DMS 273 (cell line): Measurements from ENCODE around the gene MRPS12.
"Not testable (repeated sequence)": the region's sequence is repeated elsewhere in the genome, so short reads cannot be mapped to it uniquely, and the experiment has no call there.

Experiments
- DNase-seq: peaks from one replicate; lab custom pipeline; 2025; ENCODE audit not compliant: unreplicated experiment; lab: John Stamatoyannopoulos, UW

The MRPS12 gene

GRCh38 chr19:38930776-38931520, at the start of gene MRPS12:
Gene MRPS12 (plus strand): TSS chr19:38930944. CDS start chr19:38931295, 351 bp downstream.
- peak; percentile 100 for DNase-seq

DNA sequence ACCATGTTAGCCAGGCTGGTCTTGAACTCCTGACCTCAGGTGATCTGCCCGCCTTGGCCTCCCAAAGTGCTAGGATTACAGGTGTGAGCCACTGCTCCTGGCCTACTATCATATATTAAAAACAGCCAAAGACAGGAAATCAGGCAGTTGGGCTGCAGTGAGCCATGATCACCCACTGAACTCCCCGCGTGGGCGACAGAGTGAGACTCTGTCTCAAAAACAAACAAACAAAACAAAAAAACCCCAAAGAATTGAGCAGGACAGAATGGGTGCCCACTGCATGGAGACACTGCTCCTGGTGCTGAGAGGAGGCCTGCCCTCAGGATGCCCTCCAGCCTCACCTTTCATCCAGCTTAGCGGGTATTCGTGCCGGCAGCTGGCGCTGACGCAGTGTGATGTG, 47.5 kb upstream of the MRPS12 start:
- DNase-seq = no peak

DNA sequence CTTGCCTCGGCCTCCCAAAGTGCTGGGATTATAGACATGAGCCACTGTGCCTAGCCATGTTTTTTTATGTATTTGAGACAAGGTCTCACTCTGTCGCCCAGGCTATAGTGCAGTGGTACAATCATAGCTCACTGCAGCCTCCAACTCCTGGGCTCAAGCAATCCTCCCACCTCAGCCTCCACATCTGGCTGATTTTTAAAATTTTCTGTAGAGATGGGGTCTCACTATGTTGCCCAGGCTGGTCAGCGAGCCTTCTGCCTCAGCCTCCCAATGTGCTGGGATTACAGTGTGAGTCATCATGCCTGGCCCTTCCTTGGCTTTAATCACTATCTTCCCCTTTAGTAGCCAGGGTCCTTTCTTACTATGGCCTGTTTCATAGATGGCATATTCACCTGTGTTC, 46.1 kb upstream of the MRPS12 start:
- DNase-seq = not testable (repeated sequence)

DNA sequence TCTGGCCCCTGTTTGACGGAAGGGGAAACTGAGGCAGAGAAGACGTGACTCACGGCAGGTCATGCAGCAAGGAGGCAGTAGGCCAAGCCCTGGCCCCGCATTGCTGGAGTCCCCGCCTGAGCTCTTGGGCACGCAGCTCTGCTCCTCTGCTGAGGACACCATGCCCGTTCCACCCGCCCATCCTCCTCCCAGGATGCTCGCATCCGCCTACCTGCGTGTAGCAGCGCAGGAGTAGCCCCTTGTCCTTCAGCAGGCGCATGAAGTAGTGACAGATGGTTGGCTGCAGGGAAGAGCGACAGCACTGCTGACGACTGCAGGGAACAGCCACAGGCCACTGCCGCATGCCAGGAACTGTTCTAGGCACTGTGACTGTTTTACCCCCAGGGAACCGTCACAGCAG, 41.9 kb upstream of the MRPS12 start:
- no peak for DNase-seq

- DNase-seq = no peak
Observed at GRCh38 chr19:38889803-38890202, 40.9 kb upstream of the MRPS12 start.

- no peak for DNase-seq
Observed at GRCh38 chr19:38890686-38891085, 40.1 kb upstream of the MRPS12 start.

GRCh38 chr19:38891771-38892170, 39.0 kb upstream of the MRPS12 start:
- no peak for DNase-seq

GRCh38 chr19:38892841-38893240, 37.9 kb upstream of the MRPS12 start:
- no peak for DNase-seq

DNA sequence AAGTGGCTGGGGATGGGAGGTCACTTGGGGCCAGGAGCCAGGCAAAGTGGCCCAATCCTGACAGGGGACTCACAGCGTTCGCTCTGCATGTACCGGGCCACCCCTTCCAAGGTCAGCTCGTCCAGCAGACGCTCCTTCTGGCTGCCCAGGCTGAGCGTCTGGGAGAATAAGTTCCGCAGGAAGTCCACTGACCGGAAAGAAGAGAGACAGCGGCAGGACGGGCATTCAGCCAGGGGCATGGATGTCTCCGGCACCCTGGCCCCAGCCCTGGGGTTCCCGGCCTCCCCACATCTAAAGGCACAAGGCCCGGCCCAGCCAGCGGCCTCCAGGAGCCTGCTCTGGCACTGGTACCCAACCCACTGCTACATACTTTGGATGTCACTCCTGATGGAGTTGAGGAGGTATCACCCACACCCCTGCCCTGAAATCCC, 37.4 kb upstream of the MRPS12 start:
- no peak for DNase-seq

GRCh38 chr19:38894968-38895367, 35.8 kb upstream of the MRPS12 start:
- DNase-seq = no peak

- peak; percentile 71 for DNase-seq
Observed at GRCh38 chr19:38898788-38899446, 31.8 kb upstream of the MRPS12 start.

DNA sequence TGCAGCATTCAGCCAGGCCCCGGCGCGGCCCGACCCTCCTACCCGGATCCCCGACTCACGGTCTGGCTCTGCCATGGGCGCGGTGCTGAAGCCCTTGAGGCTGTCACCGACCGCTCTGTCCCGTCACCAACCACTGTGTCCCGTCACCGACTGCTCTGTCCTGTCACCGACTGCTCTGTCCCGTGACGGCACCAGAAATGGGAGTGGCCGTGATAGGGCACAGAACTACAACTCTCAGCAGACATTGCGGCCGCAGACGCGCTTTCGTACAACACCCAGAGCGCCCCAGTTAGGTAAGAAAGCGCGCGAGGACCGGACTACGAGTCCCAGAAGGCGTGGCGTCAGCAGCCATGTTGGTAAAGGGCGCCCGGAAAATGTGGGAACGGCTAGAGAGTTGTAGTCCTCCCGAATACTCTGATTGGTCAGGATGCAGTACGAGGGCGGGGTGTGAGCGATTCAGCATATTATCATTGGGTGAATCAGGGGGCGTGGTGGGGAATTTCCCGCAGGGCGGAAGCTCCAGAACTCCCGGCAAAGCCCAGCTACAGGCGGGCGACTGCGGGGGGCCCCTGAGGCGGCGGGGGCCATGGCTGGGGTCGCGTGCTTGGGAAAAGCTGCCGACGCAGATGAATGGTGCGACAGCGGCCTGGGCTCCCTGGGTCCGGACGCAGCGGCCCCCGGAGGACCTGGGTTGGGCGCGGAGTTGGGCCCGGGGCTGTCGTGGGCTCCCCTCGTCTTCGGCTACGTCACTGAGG, 31.1 kb upstream of the MRPS12 start, which contains the start of the genes NFKBIB and SIRT2:
Gene NFKBIB (plus strand): TSS at position 523 of the 755 bp plus-strand sequence. CDS start 64 bp downstream, at position 587.
Gene SIRT2 (minus strand): TSS at position 172 of the 755 bp plus-strand sequence. CDS start 97 bp downstream, at position 75.
- DNase-seq = peak; percentile 100

GRCh38 chr19:38900202-38900629, 30.5 kb upstream of the MRPS12 start:
- DNase-seq = peak; percentile 91

DNA sequence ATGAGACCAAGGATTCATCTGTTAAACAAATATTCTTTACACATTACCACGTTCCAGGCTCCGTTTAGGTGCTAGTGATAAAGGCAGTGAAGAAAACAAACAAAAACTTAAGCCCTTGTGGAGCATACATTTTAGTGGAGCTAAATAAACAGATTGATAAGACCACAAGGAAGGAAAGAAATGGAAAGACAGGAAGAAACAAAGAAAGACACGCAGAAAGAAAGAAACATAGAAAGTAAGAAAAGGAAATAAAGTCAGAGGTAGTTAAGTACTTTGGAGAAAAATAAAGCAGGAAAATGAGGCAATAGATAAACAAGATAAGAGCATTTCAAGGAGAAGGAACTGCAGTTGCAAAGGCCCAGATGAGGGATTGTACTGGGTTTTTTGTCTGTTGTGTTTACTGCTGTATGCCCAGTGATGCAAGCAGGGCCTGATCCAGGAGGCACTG, 30.0 kb upstream of the MRPS12 start:
- no peak for DNase-seq

DNA sequence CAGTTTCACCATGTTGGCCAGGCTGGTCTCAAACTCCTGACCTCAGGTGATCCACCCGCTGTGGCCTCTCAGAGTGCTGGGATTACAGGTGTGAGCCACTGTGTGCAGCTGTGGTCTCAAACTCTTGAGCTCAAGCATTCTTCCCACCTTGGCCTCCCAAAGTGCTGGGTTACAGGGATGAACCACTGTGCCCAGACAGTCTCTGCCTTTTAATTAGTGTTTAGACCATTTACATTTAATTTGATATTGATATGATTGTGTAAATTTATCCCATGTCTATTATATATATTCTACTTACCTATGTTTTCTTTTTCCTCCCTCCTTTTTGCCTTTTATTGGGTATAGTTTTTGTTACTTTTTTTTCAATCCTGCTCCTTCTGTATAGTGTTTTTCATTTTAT, 29.1 kb upstream of the MRPS12 start:
- DNase-seq = no peak

DNA sequence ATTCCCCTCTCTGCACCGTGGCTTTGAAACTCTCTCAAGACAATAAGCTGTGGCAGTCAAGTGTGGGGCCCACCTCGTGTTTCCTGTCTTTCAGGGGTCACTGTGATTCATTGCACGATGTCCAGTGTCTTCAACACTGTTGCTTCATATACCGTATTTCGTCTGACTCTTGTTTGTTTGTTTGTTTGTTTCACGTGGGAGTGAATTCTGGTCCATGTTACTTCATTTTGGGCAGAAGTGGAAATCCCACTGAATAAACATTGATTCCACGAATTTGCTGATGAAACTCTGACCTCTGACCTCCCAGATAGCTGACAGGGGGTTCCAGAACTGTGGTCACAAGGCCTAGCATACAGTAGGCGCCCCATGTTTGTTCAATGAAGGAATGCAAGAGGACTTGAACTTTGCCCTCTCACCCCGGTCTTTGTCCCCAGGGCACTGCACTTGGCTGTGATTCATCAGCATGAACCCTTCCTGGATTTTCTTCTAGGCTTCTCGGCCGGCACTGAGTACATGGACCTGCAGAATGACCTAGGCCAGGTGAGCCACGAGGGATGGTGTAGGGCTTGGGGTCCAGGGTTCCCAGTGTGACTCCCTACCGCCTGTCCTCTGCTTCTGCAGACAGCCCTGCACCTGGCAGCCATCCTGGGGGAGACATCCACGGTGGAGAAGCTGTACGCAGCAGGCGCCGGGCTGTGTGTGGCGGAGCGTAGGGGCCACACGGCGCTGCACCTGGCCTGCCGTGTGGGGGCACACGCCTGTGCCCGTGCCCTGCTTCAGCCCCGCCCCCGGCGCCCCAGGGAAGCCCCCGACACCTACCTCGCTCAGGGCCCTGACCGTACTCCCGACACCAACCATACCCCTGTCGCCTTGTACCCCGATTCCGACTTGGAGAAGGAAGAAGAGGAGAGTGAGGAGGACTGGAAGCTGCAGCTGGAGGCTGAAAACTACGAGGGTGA, 25.9 kb upstream of the MRPS12 start:
- no peak for DNase-seq

- DNase-seq = no peak
Observed at GRCh38 chr19:38905620-38906019, 25.1 kb upstream of the MRPS12 start.

- no peak for DNase-seq
Observed at GRCh38 chr19:38907227-38907626, 23.5 kb upstream of the MRPS12 start.

DNA sequence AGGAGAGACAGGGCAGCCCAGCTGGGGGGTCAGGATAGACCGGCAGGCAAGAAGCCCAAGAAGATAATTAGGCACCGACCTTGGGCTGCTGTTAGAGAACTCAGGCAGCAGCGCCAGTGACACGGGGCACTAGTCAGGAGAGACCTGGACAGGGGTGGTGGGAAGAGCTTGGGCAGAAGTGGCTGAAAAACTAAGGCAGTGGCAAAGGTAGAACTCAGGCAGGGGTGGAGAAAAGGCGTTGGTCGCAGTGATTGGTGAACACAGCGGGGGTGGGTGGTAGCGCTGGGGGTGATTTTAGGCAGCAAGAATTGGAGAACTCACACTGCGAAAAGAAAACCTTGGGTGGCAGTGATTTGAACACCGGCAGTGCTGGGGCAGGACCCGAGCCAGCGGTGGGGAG, 23.1 kb upstream of the MRPS12 start:
- no peak for DNase-seq

DNA sequence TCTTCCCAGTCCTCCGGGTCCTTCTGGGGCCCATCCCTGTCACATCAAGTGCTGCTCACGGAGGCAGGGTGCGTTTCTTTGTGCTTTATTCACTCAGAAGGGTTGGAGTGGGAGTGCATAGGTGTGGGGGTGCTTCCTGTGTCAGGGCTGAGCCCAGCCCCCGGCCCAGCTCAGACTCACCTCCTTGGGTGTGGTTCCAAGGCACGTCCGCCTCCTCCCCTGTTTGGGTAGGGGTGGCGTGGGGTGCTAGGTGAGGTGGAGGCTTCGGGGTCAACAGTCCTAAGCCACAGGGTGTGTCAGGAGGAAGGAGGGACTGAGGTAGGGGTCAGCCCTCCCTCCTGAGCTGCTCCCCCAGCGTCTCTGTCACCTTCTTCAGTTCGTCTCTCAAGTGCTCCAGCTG, 21.8 kb upstream of the MRPS12 start:
- no peak for DNase-seq
